ENCODE data around the gene COL5A1.

DNA sequence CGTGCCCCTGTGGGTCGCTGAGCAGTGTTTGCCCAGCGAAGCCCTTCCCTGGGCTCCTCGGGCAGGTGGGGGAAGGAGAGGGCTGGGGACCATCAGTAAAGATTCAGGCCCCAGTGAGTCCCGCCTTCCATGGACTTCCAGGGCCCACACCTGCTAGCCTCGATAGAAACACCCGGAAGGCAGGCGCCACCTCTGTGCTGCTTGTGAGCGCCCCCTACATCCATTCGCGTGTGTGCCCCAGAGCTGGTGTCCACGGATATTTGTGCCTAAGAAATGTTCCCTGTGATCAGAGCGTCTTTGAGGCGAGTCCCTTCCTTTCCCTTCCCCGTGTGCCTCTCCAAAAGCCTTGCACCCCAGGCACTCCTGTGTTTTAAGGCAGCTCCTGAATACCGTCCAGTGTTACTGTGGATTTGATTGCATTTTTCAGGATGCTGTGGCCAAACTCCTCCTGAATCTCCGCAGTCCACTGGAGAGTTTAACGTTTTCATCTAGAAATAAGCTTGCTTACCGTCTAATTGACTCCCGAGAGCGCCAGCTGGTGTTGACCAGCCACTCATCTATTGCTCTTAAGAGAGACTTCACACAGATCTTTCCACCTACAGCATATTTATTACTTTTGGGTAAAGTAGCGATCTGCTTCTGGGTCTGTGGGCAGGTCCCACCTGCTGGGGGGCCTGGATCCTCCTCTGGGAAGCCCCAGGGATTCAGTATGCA lies 101.4 kb downstream of the COL5A1 start:
- TF ChIP-seq, protein P1, sequence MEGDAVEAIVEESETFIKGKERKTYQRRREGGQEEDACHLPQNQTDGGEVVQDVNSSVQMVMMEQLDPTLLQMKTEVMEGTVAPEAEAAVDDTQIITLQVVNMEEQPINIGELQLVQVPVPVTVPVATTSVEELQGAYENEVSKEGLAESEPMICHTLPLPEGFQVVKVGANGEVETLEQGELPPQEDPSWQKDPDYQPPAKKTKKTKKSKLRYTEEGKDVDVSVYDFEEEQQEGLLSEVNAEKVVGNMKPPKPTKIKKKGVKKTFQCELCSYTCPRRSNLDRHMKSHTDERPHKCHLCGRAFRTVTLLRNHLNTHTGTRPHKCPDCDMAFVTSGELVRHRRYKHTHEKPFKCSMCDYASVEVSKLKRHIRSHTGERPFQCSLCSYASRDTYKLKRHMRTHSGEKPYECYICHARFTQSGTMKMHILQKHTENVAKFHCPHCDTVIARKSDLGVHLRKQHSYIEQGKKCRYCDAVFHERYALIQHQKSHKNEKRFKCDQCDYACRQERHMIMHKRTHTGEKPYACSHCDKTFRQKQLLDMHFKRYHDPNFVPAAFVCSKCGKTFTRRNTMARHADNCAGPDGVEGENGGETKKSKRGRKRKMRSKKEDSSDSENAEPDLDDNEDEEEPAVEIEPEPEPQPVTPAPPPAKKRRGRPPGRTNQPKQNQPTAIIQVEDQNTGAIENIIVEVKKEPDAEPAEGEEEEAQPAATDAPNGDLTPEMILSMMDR (IDR thresholded peaks at IDR 0.05; ENCODE audit: low read depth, low read length) = no peak
- TF ChIP-seq EZH2phosphoT487 (IDR thresholded peaks at IDR 0.05; ENCODE audit: low read depth) = no peak
